ENCODE data around the gene GORASP1.
"Not testable (repeated sequence)": the region's sequence is repeated elsewhere in the genome, so short reads cannot be mapped to it uniquely, and the experiment has no call there.

The GORASP1 gene

GRCh38 chr3:39061228-39061627 lies 46.2 kb downstream of the GORASP1 start:
- not testable (repeated sequence) for DNase-seq

- no peak for DNase-seq
Observed at GRCh38 chr3:39056151-39056550, 51.3 kb downstream of the GORASP1 start.

- no peak for DNase-seq
Observed at GRCh38 chr3:39053696-39054095, 53.7 kb downstream of the GORASP1 start.

- no peak for DNase-seq
Observed at GRCh38 chr3:39052583-39052982, 54.8 kb downstream of the GORASP1 start.

- DNase-seq = peak; percentile 90
Observed at GRCh38 chr3:39051649-39052561, 55.5 kb downstream of the GORASP1 start, which contains the start of the genes SCN11A and WDR48. TSS of gene SCN11A (minus strand) at chr3:39051944. CDS start at chr3:38950362, 101,582 bp downstream. TSS of gene WDR48 (plus strand) at chr3:39052016. CDS start at chr3:39052026, 10 bp downstream.

- DNase-seq = no peak
Observed at GRCh38 chr3:39050029-39050428, 57.4 kb downstream of the GORASP1 start.

Measured in stimulated activated CD4-positive, alpha-beta T cell treated with anti-CD3 and anti-CD28 coated beads, Interleukin-4, amount 100 ng/mL, for 1 hour (primary cell).